ENCODE results near the gene UBE2N. TPM values are rescaled to one million over a fixed set of nuclear protein-coding genes. Genes with fewer than 3 reads are reported as not detected.

UBE2N gene
- total and polyA plus RNA-seq, 2 donors (not counting 3 experiments of a cell fraction or from before 2014, with no cell fraction given): 59.2 to 125 TPM

GRCh38 chr12:93484315-93484981, 42.7 kb upstream of the UBE2N start:
- no peak overlapping the region for H3K9ac ChIP-seq (replicated peaks; ENCODE audit: extremely low read depth, insufficient read depth, low read length)
- CTCF ChIA-PET: interaction anchor here (1.1 to 5.7 kb wide), 2 partner anchors 19 to 618 kb away, joined by 5 to 24 read pairs; no protein-coding TSS in a partner anchor
- peaks cover 8% of the 10 kb centered on the region for H3K79me2 ChIP-seq (ENCODE audit: control insufficient read depth, insufficient read depth, low read length)
- TF ChIP-seq MAX (IDR thresholded peaks at IDR 0.05; ENCODE audit: insufficient read depth, insufficient read length): no peak
- no peak for TF ChIP-seq POLR2AphosphoS5 (IDR thresholded peaks at IDR 0.05; ENCODE audit: insufficient read depth, low read depth, low read length)
- no peak for TF ChIP-seq FOS (IDR thresholded peaks at IDR 0.05; ENCODE audit: borderline replicate concordance, insufficient read depth, low read length)
- no peak for TF ChIP-seq EZH2 (IDR thresholded peaks at IDR 0.05; ENCODE audit: borderline replicate concordance, low read depth, low read length, severe bottlenecking)
- TF ChIP-seq CTCF (IDR thresholded peaks at IDR 0.05; ENCODE audit: extremely low read depth in 1 of 2, insufficient read depth in 1 of 2, low read depth in 1 of 2, low read length in 2 of 2): no peak
- TF ChIP-seq MYC (IDR thresholded peaks at IDR 0.05; ENCODE audit: low read depth, low read length): no peak
- no peak for TF ChIP-seq JUN (IDR thresholded peaks at IDR 0.05; ENCODE audit: borderline replicate concordance, insufficient read depth, insufficient read length, low read depth)
- TF ChIP-seq POLR2A (IDR thresholded peaks at IDR 0.05; ENCODE audit: low read depth, low read length): no peak
- no peak for TF ChIP-seq GATA2 (IDR thresholded peaks at IDR 0.05; ENCODE audit: insufficient read depth, insufficient read length, low read depth, low read length)
- no peaks in the 10 kb centered on the region for H3K27me3 ChIP-seq (ENCODE audit: control insufficient read depth in 2 of 2, insufficient read depth in 2 of 2, low read length in 2 of 2)
- no peaks in the 10 kb centered on the region for H3K9me1 ChIP-seq (replicated peaks; ENCODE audit: control insufficient read depth, extremely low read depth, insufficient read depth, low read length)
- intact Hi-C loops (cut with micrococcal nuclease): no loop called here
- no peaks in the 10 kb centered on the region for H3K4me1 ChIP-seq (ENCODE audit: control insufficient read depth, extremely low read depth, insufficient read depth, low read length)
- DNase-seq (ENCODE audit: low read depth, low spot score) (no peak), FAIRE-seq (peak; percentile 73)
- no peaks in the 10 kb centered on the region for H3K9me3 ChIP-seq (replicated peaks; ENCODE audit: control insufficient read depth, insufficient read depth, low read length)
- H2AFZ ChIP-seq (ENCODE audit: low read depth, low read length): no peak overlapping the region
- dilution Hi-C loops (cut with MboI; ENCODE audit: extremely low pct_ligation_motif_present, low sequenced_read_pairs): no loop called here
- H3K4me2 ChIP-seq (ENCODE audit: insufficient read depth, low read length): no peak overlapping the region
- POLR2A ChIA-PET: no interaction called here
- no peak overlapping the region for H3K4me3 ChIP-seq (replicated peaks in 1 of 3; ENCODE audit: insufficient read depth in 1 of 3, low read depth in 1 of 3, low read length in 3 of 3)
- H4K20me1 ChIP-seq (replicated peaks; ENCODE audit: control insufficient read depth, extremely low read depth, insufficient read depth, low read length): no peaks in the 10 kb centered on the region
- H3K36me3 ChIP-seq (ENCODE audit: control insufficient read depth in 2 of 2, extremely low read depth in 1 of 2, insufficient read depth in 2 of 2, low read length in 2 of 2): peaks cover 15 to 27% of the 10 kb centered on the region in 2 experiments
- no peak overlapping the region for H3K27ac ChIP-seq (ENCODE audit: insufficient read depth, low read depth, low read length)
- no TSS peak for BruUV-seq (replicated peaks)

Data from endothelial cell of umbilical vein (primary cell).